ENCODE measurements around the gene TLE2. TPM values are rescaled to one million over a fixed set of nuclear protein-coding genes. Genes with fewer than 3 reads are reported as not detected.

Gene TLE2
- polyA plus RNA-seq, 2 of the 4 experiments (the other 2 are of a cell fraction) = 2.1 to 2.6 TPM

- no peak for TF ChIP-seq RNF2 (IDR thresholded peaks at IDR 0.05; ENCODE audit: borderline replicate concordance, low read depth)
- no peak; the same call in 2 of the 3 replicates for TF ChIP-seq BCL3 (IDR thresholded peaks at IDR 0.05)
- no peak for TF ChIP-seq TP53 (CRISPR knock-in tag; IDR thresholded peaks at IDR 0.05)
- TF ChIP-seq USF2 (IDR thresholded peaks at IDR 0.05) = peak; percentile 60
- TF ChIP-seq CHD4 (IDR thresholded peaks at IDR 0.05; ENCODE audit: borderline replicate concordance) = peak; percentile 51; the same call in 1 of the 2 replicates
- peak; percentile 87 for TF ChIP-seq RFX5 (IDR thresholded peaks at IDR 0.05)
- 0 out of 2 replicates have a peak, but pooled peaks have one; percentile 58 for TF ChIP-seq PBX3 (IDR thresholded peaks at IDR 0.05)
- no peak for TF ChIP-seq REST (IDR thresholded peaks at IDR 0.05)
- TF ChIP-seq ZC3H11A (IDR thresholded peaks at IDR 0.05) = no peak
- no peak for TF ChIP-seq BHLHE40 (IDR thresholded peaks at IDR 0.05; ENCODE audit: low read depth, low read length)
- peak; percentile 56; the same call in 1 of the 2 replicates for TF ChIP-seq FOXS1 (CRISPR knock-in tag; IDR thresholded peaks at IDR 0.05)
- TF ChIP-seq ESRRA (IDR thresholded peaks at IDR 0.05; ENCODE audit: borderline replicate concordance, low read length) = no peak
- TF ChIP-seq CEBPB (IDR thresholded peaks at IDR 0.05) = no peak
- TF ChIP-seq SMC3 (IDR thresholded peaks at IDR 0.05) = no peak
- TF ChIP-seq JUN (IDR thresholded peaks at IDR 0.05) = peak; percentile 36 to 39; a peak in 2 of 5 replicates
- TF ChIP-seq RCOR1 (IDR thresholded peaks at IDR 0.05; ENCODE audit: low read depth, low read length) = 0 out of 2 replicates have a peak, but pooled peaks have one; percentile 71
- TF ChIP-seq CBX8 (IDR thresholded peaks at IDR 0.05) = no peak
- no peak for TF ChIP-seq ZNF302 (CRISPR knock-in tag; IDR thresholded peaks at IDR 0.05)
- TF ChIP-seq KDM1A (IDR thresholded peaks at IDR 0.05; ENCODE audit: low read depth) = no peak
- TF ChIP-seq HOXA7 (CRISPR knock-in tag; IDR thresholded peaks at IDR 0.05) = no peak
- TF ChIP-seq E2F6 (IDR thresholded peaks at IDR 0.05; ENCODE audit: borderline replicate concordance, low read depth) = no peak
- peak; percentile 90 for TF ChIP-seq HDAC2 (IDR thresholded peaks at IDR 0.05)
- TF ChIP-seq EHF (CRISPR knock-in tag; IDR thresholded peaks at IDR 0.05) = no peak
- no peak for TF ChIP-seq HES2 (IDR thresholded peaks at IDR 0.05)
- peak; percentile 3; the same call in 1 of the 2 replicates for TF ChIP-seq POLR2A (IDR thresholded peaks at IDR 0.05; ENCODE audit: low read length)
- TF ChIP-seq CBX2 (IDR thresholded peaks at IDR 0.05; ENCODE audit: borderline replicate concordance, low read depth) = no peak
- no peak for TF ChIP-seq CTCF (IDR thresholded peaks at IDR 0.05)
- no peak for TF ChIP-seq TFCP2L1 (CRISPR knock-in tag; IDR thresholded peaks at IDR 0.05)
- no peak for TF ChIP-seq RAD21 (conservative IDR thresholded peaks at IDR 0.05 in 1 of 2, IDR thresholded peaks at IDR 0.05 in 1 of 2)
- no peak for TF ChIP-seq SREBF2 (IDR thresholded peaks at IDR 0.05)
- TF ChIP-seq ATOH8 (CRISPR knock-in tag; IDR thresholded peaks at IDR 0.05; ENCODE audit: low read depth) = peak; percentile 46; the same call in 1 of the 2 replicates
- no peak for TF ChIP-seq HOXB13 (CRISPR knock-in tag; IDR thresholded peaks at IDR 0.05; ENCODE audit: low read depth)
- TF ChIP-seq POLR2AphosphoS2 (conservative IDR thresholded peaks at IDR 0.05; ENCODE audit: low read length) = no peak
These were observed 6.5 kb upstream of the TLE2 start (continued) for GRCh38 chr19:3035542-3036118.

Data from A549 (cell line).